Adrenal gland (tissue), 5 donors: Measurements from ENCODE around the gene FEM1B.

Source experiments
- CTCF ChIP-seq, 6 experiments: fragments of 450-650 bp in 4 of 6; fragments of 200-600 bp in 2 of 6; sonication (generic) in 1 of 6; IDR thresholded peaks; 1 replicate in 5 of 6; 2 replicates in 1 of 6; pipeline versions ENCODE4 v1.5.1 to v1.8.0; 2016 to 2021; ENCODE audit warnings: antibody characterized with exemption in 6 of 6, mild to moderate bottlenecking in 2 of 6, moderate library complexity in 1 of 6
- POLR2A ChIP-seq, 2 donors: fragments of 450-650 bp; IDR thresholded peaks; one replicate each; pipeline ENCODE4 v1.6.1; 2017; ENCODE audit warnings: antibody characterized with exemption in 2 of 2, mild to moderate bottlenecking in 2 of 2, moderate library complexity in 1 of 2
- donor health status: DM: no; HTN: no; CAD: no.

- TF ChIP-seq CTCF (IDR thresholded peaks at IDR 0.05), result no peak
- peak; percentile 85 to 93 for TF ChIP-seq POLR2A (IDR thresholded peaks at IDR 0.05)
Observed at GRCh38 chr15:68256675-68257450, 20.7 kb upstream of the FEM1B start.
